Ovary (tissue), 3 donors: ENCODE data around the gene ISX.

Source experiments
- POLR2A ChIP-seq: fragments of 450-650 bp; IDR thresholded peaks from one replicate; pipeline ENCODE4 v1.6.1; 2017; ENCODE audit warnings: antibody characterized with exemption, mild to moderate bottlenecking, moderate library complexity
- TF ChIP-seq, protein P1 (sequence below), 3 donors: fragments of 450-650 bp in 2 of 3; fragments of 200-600 bp in 1 of 3; IDR thresholded peaks; one replicate each; pipeline versions ENCODE4 v1.5.1 to v1.8.0; 2016 to 2022; ENCODE audit warnings: antibody characterized with exemption in 3 of 3, mild to moderate bottlenecking in 1 of 3
- donor health status: DM: no; HTN: no; CAD: no.

DNA sequence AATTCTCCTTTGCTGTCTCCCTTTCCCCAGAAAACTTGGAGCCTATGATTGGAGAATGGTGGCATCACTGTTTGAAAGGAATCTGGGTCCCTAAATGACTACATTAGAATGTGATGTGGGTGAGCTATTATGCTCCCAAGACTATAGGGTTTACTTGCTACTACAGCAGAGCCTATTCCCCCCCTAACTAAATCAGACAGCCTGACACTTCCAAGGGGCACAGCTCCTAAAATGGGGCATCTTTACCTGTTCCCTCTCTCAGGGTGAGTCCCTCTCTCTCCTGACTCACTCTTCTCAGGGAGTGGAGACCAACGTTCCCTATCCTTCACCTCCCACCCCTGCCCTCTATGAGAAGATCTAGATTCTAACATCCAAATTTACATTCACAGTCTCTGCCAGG is 775 bp upstream of the ISX start:
- no peak for TF ChIP-seq POLR2A
- TF ChIP-seq, protein P1, sequence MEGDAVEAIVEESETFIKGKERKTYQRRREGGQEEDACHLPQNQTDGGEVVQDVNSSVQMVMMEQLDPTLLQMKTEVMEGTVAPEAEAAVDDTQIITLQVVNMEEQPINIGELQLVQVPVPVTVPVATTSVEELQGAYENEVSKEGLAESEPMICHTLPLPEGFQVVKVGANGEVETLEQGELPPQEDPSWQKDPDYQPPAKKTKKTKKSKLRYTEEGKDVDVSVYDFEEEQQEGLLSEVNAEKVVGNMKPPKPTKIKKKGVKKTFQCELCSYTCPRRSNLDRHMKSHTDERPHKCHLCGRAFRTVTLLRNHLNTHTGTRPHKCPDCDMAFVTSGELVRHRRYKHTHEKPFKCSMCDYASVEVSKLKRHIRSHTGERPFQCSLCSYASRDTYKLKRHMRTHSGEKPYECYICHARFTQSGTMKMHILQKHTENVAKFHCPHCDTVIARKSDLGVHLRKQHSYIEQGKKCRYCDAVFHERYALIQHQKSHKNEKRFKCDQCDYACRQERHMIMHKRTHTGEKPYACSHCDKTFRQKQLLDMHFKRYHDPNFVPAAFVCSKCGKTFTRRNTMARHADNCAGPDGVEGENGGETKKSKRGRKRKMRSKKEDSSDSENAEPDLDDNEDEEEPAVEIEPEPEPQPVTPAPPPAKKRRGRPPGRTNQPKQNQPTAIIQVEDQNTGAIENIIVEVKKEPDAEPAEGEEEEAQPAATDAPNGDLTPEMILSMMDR (IDR thresholded peaks at IDR 0.05) = no peak
